ENCODE data around the gene CTR9. TPM values are rescaled to one million over a fixed set of nuclear protein-coding genes. Genes with fewer than 3 reads are reported as not detected.

Gene CTR9
- total RNA-seq, 3 donors from 2014 or later (not counting 1 experiment from before 2014, with no cell fraction given) = 30.6 to 47.3 (median 38.0) TPM

DNA sequence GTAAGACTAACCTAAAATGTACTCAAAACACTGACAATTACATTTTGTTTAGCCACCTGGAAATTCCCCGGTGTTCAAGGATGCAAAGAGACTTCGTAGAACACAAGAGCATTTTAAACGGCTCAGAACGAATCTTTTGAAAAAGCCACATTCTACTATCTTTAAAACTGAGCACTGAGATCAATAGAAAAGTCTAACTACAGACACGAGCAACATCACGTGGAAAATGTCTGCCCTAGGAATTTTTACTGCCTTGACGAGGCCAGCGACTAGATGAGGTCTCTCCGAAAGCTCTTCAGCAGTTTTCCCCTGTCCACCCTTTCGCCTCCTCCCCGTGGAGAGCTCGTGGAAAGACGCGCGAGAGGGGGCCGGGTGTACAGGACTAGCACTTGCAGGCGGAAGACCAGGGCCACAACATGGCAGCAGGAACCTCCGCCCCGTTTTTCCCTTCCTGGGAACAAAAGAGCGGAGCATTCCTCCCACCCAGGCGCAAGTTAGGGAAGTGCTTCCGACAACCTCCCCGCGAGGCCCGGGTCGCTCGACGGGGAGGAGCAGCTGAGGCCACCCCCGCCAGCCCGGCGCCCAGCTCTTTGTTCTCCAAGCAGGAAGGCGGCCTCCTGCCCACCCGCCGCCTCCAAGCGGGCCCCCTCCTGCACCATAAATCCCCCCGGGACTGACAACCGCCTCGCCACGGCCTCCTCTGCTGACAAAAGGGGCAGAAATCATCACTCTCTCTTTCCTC, 56.6 kb downstream of the CTR9 start:
- intact Hi-C loops (cut with micrococcal nuclease) = loop anchor here (1.0 to 10.0 kb wide), 4 partner anchors 51 to 1035 kb away; partner anchors contain the start of genes CTR9, USP47 and ZBED5
- ATAC-seq (no peak), DNase-seq (peak; percentile 41 to 62)
- H3K27me3 Mint-ChIP-seq (ENCODE audit: low read depth in 2 of 2) = peaks cover 0 to 9% of the 10 kb centered on the region in 2 donors
- WGBS (ENCODE audit: insufficient coverage) = under 1% methylated on average over 39 of the region's 39 CpGs
- peak overlapping the region; percentile 94 to 95 for H3K27ac Mint-ChIP-seq
- peak overlapping the region; percentile 95 for H3K27ac ChIP-seq (ENCODE audit: low read length)
- H3K9me3 ChIP-seq (ENCODE audit: control insufficient read depth, insufficient read depth, low read length) = no peaks in the 10 kb centered on the region
- H3K4me3 ChIP-seq (ENCODE audit: low read length) = peak overlapping the region; percentile 96
- peaks cover 23% of the 10 kb centered on the region for H3K4me1 ChIP-seq (ENCODE audit: control insufficient read depth, insufficient read depth, low read length)
- H3K4me1 Mint-ChIP-seq = peaks cover 47 to 53% of the 10 kb centered on the region in 2 donors
- TF ChIP-seq, protein P1, sequence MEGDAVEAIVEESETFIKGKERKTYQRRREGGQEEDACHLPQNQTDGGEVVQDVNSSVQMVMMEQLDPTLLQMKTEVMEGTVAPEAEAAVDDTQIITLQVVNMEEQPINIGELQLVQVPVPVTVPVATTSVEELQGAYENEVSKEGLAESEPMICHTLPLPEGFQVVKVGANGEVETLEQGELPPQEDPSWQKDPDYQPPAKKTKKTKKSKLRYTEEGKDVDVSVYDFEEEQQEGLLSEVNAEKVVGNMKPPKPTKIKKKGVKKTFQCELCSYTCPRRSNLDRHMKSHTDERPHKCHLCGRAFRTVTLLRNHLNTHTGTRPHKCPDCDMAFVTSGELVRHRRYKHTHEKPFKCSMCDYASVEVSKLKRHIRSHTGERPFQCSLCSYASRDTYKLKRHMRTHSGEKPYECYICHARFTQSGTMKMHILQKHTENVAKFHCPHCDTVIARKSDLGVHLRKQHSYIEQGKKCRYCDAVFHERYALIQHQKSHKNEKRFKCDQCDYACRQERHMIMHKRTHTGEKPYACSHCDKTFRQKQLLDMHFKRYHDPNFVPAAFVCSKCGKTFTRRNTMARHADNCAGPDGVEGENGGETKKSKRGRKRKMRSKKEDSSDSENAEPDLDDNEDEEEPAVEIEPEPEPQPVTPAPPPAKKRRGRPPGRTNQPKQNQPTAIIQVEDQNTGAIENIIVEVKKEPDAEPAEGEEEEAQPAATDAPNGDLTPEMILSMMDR (IDR thresholded peaks at IDR 0.05) = no peak
- peaks cover 43% of the 10 kb centered on the region for H3K36me3 ChIP-seq (ENCODE audit: control insufficient read depth, insufficient read depth, low read length)
- peaks cover 19% of the 10 kb centered on the region for H3K36me3 Mint-ChIP-seq
- H3K9me3 Mint-ChIP-seq = no peaks in the 10 kb centered on the region
- H3K27me3 ChIP-seq (ENCODE audit: control insufficient read depth, insufficient read depth, low read length) = no peaks in the 10 kb centered on the region
- peak overlapping the region; percentile 97 for H3K4me3 Mint-ChIP-seq

DNA sequence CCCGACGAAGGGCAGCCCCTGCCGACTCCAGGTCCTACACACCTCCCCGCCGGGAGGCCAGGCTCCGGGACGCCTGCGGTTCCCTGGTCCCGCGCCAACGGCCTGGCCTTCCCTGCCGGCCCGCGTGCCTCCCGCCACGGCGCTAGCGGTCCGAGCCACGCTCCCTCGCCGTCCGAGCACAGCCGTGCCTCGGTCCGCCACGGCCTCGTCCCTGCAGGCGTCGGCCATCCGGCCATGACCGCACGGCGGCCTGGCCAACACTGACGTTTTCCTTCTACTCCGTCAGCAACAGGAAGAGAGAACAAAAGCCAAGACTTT, 57.1 kb downstream of the CTR9 start:
- Mint-ChIP-seq H3K27me3 (ENCODE audit: low read depth in 2 of 2) (peaks cover 3 to 14% of the 10 kb centered on the region in 2 donors), H3K9me3 (no peaks in the 10 kb centered on the region), H3K36me3 (peaks cover 18% of the 10 kb centered on the region), H3K4me1 (peaks cover 47 to 52% of the 10 kb centered on the region in 2 donors), H3K27ac (peak overlapping the region; percentile 94 to 95), H3K4me3 (peak overlapping the region; percentile 97)
- Histone ChIP-seq H3K9me3 (ENCODE audit: control insufficient read depth, insufficient read depth, low read length) (no peaks in the 10 kb centered on the region), H3K4me1 (ENCODE audit: control insufficient read depth, insufficient read depth, low read length) (peaks cover 23% of the 10 kb centered on the region), H3K4me3 (ENCODE audit: low read length) (peak overlapping the region; percentile 96), H3K27me3 (ENCODE audit: control insufficient read depth, insufficient read depth, low read length) (no peaks in the 10 kb centered on the region), H3K27ac (ENCODE audit: low read length) (peak overlapping the region; percentile 95), H3K36me3 (ENCODE audit: control insufficient read depth, insufficient read depth, low read length) (peaks cover 38% of the 10 kb centered on the region)
- no peak for DNase-seq
- TF ChIP-seq, protein P1 (IDR thresholded peaks at IDR 0.05) = no peak
- under 1% methylated on average over 36 of the region's 36 CpGs for WGBS (ENCODE audit: insufficient coverage)
- intact Hi-C loops (cut with micrococcal nuclease) = loop anchor here (1.0 to 10.0 kb wide), 4 partner anchors 50 to 1034 kb away; partner anchors contain the start of genes CTR9, USP47 and ZBED5
- peak in 1 of 3 donors; percentile 1 for ATAC-seq

DNA sequence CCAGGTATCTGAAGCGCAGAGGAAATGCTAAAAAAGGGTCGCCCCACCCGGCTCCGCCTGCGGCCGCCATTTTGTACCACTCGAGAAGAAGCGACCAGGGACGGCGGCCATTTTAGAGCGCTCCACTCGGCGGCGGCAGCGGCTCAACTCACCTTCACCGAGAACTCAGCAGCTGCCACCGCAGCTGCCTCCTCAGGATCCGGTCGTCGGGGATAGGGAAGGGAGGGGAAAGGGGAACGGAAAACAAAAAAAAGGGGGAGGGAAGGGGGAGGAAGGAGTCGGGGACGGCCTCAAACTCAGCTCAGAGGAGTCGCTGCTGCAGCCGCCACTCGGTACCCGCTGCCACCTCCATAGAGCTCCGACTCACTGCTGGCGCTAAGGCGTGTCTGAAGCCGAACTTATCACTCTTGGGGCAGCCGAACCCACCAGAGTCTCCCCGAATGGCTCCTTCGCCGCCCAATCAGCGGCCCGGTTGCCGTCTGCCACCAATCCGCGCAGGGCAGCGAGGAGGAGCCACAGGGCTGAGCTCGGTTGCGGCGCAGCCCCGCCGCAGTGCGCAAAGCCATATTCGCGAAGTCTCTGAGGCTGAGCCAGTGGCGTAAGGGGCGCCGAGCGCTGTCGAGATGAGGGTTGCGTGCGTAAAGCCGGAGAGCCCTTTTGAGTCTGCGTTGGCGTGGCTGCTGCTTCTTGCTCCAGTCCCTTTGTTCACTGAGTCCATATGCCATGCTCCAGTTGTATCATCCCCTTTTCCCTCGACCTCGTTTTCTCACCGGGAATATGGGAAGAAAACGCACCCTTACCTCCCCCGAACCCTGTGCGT, 57.7 kb downstream of the CTR9 start, which contains the start of gene EIF4G2:
EIF4G2 (minus strand) TSS at position 374 of the 820 bp plus-strand sequence.
- TF ChIP-seq, protein P1 (IDR thresholded peaks at IDR 0.05) = no peak
- peak; percentile 90 to 97 (median 92) for ATAC-seq
- H3K4me1 Mint-ChIP-seq = peaks cover 42 to 47% of the 10 kb centered on the region in 2 donors

More for the DNA sequence above, 57.7 kb downstream of the CTR9 start, which contains the start of gene EIF4G2:
- peak within 1 kb of the TSS; percentile 97 for H3K4me3 Mint-ChIP-seq
- peak within 1 kb of the TSS; percentile 96 for H3K4me3 ChIP-seq (ENCODE audit: low read length)
- H3K4me1 ChIP-seq (ENCODE audit: control insufficient read depth, insufficient read depth, low read length) = peaks cover 23% of the 10 kb centered on the region
- H3K27me3 ChIP-seq (ENCODE audit: control insufficient read depth, insufficient read depth, low read length) = no peaks in the 10 kb centered on the region
- H3K9me3 Mint-ChIP-seq = no peaks in the 10 kb centered on the region
- H3K9me3 ChIP-seq (ENCODE audit: control insufficient read depth, insufficient read depth, low read length) = no peaks in the 10 kb centered on the region
- H3K27ac Mint-ChIP-seq = peak within 1 kb of the TSS; percentile 94 to 95
- peak within 1 kb of the TSS; percentile 95 for H3K27ac ChIP-seq (ENCODE audit: low read length)
- peak; percentile 98 to 99 for DNase-seq
- peaks cover 3 to 15% of the 10 kb centered on the region in 2 donors for H3K27me3 Mint-ChIP-seq (ENCODE audit: low read depth in 2 of 2)
- H3K36me3 ChIP-seq (ENCODE audit: control insufficient read depth, insufficient read depth, low read length) = peaks cover 32% of the 10 kb centered on the region
- WGBS (ENCODE audit: insufficient coverage) = under 1% methylated on average over 65 of the region's 65 CpGs
- peaks cover 12% of the 10 kb centered on the region for H3K36me3 Mint-ChIP-seq
- intact Hi-C loops (cut with micrococcal nuclease) = loop anchor here (1.0 to 10.0 kb wide), 4 partner anchors 50 to 1034 kb away; partner anchors contain the start of genes CTR9, USP47 and ZBED5
